Activated CD8-positive, alpha-beta memory T cell treated with anti-CD3 and anti-CD28 coated beads, Interleukin-2, amount 50 U/mL, for 24 hours (primary cell): ENCODE measurements around the gene UNC13C.

Source experiments
- DNase-seq: peaks from one replicate; pipeline ENCODE4 v3.0.0-alpha.2; 2020; ENCODE audit errors: extremely low read depth

Gene UNC13C

GRCh38 chr15:54640873-54641272 is 662.6 kb downstream of the UNC13C start:
- no peak for DNase-seq

GRCh38 chr15:54644796-54645195 is 666.6 kb downstream of the UNC13C start:
- no peak for DNase-seq

- no peak for DNase-seq
Observed at GRCh38 chr15:54659646-54660045, 681.4 kb downstream of the UNC13C start.

GRCh38 chr15:54660356-54660755 is 682.1 kb downstream of the UNC13C start:
- no peak for DNase-seq

GRCh38 chr15:54675241-54675640 is 697.0 kb downstream of the UNC13C start:
- no peak for DNase-seq

- no peak for DNase-seq
Observed at GRCh38 chr15:54681584-54681983, 703.3 kb downstream of the UNC13C start.
